ENCODE measurements around the gene NRCAM.

The NRCAM gene

DNA sequence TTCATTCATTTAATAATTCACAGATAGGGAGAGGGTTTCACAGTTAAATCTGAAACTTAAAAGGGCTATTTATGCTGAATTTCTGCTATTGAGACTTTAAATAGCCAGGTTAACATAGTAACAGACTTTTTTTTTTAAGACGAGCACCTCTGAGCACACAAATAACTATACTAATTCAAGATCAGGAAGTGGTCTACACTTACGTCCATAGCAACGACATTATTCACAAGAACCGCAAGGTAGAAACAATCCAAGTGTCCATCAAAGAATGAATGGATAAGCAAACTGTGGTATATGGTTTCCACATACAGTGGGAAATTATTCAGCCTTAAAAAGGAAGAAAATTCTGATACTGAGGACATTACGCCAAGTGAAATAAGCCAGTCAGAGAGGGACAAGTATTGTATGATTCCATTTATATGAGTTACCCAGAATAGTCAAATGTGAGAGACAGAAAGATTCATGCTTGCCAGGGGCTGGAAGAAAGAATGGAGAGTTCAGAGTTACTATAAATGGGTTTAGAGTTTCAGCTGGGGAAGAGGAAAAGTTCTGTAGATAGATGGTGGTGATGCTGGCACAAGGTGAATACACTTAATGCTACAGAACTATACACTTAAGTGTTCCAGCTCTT, 185.7 kb downstream of the NRCAM start:
- TF ChIP-seq ZNF37A (tag by site-specific recombination; IDR thresholded peaks at IDR 0.05) (no peak), ZNF184 (tag by site-specific recombination; IDR thresholded peaks at IDR 0.05) (no peak), ZNF792 (tag by site-specific recombination; IDR thresholded peaks at IDR 0.05) (no peak)
- H3K4me1 ChIP-seq (ENCODE audit: control insufficient read depth, insufficient read depth, low read length): no peaks in the 10 kb centered on the region
- H3K4me3 ChIP-seq (ENCODE audit: low read depth, low read length): no peak overlapping the region

DNA sequence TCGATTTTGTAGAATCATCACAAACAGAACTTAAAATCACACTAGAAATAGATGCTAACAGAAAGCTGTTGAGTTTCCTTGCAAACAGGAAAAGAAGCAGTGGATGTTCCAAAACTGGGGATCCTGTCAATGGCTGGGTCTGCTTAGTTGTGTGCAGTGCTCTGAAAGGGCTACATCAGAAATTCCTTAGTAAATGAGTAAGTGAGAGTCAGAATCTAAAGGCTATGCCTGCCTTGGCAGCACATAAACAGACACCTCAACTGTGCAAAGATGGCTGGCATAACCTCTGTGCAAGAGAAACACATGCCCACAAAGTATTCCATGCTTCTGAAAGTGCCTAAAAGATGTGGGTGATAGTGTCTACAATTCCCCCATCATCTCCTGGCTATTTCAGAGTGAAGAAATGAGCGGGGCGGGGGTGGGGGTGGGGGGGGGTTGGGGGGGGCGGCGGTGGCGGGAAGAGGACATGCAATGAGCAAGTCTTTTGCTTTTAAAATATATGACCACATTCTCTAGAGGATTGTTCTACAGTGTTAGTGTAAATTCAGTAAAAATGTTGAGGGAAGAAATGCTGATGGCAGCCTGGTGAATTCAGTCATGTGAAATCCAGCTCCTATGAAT, 187.9 kb downstream of the NRCAM start:
- TF ChIP-seq ZBTB17 (tag by site-specific recombination; IDR thresholded peaks at IDR 0.05) (no peak), ZBTB20 (tag by site-specific recombination; IDR thresholded peaks at IDR 0.05) (no peak), ZNF560 (tag by site-specific recombination; IDR thresholded peaks at IDR 0.05; ENCODE audit: borderline replicate concordance) (no peak), ZNF184 (tag by site-specific recombination; IDR thresholded peaks at IDR 0.05) (no peak)
- TF ChIP-seq, protein P1, sequence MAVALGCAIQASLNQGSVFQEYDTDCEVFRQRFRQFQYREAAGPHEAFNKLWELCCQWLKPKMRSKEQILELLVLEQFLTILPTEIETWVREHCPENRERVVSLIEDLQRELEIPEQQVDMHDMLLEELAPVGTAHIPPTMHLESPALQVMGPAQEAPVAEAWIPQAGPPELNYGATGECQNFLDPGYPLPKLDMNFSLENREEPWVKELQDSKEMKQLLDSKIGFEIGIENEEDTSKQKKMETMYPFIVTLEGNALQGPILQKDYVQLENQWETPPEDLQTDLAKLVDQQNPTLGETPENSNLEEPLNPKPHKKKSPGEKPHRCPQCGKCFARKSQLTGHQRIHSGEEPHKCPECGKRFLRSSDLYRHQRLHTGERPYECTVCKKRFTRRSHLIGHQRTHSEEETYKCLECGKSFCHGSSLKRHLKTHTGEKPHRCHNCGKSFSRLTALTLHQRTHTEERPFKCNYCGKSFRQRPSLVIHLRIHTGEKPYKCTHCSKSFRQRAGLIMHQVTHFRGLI (tag by site-specific recombination; IDR thresholded peaks at IDR 0.05): no peak
- TF ChIP-seq, protein P2, sequence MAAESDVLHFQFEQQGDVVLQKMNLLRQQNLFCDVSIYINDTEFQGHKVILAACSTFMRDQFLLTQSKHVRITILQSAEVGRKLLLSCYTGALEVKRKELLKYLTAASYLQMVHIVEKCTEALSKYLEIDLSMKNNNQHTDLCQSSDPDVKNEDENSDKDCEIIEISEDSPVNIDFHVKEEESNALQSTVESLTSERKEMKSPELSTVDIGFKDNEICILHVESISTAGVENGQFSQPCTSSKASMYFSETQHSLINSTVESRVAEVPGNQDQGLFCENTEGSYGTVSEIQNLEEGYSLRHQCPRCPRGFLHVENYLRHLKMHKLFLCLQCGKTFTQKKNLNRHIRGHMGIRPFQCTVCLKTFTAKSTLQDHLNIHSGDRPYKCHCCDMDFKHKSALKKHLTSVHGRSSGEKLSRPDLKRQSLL (tag by site-specific recombination; IDR thresholded peaks at IDR 0.05): no peak
- ChIA-PET CTCF (no interaction called here), POLR2A (no interaction called here)
- no peaks in the 10 kb centered on the region for H3K4me1 ChIP-seq (ENCODE audit: control insufficient read depth, insufficient read depth, low read length)
- no peaks in the 10 kb centered on the region for H3K36me3 ChIP-seq (ENCODE audit: control insufficient read depth in 2 of 2, insufficient read depth in 1 of 2, low read length in 2 of 2)
- H3K4me3 ChIP-seq (ENCODE audit: low read depth, low read length): no peak overlapping the region
- H3K9me3 ChIP-seq (ENCODE audit: control insufficient read depth, insufficient read depth, low read depth, low read length): no peaks in the 10 kb centered on the region
- H3K27ac ChIP-seq (ENCODE audit: extremely low read depth, low read depth, low read length): no peak overlapping the region

More for the DNA sequence above, 185.7 kb downstream of the NRCAM start:
- CTCF ChIA-PET: interaction anchor here (0.7 kb wide), 1 partner anchor 89 kb away, joined by 3 read pairs; no protein-coding TSS in a partner anchor
- no peaks in the 10 kb centered on the region for H3K9me3 ChIP-seq (ENCODE audit: control insufficient read depth, insufficient read depth, low read depth, low read length)
- POLR2A ChIA-PET: no interaction called here
- no peak overlapping the region for H3K27ac ChIP-seq (ENCODE audit: extremely low read depth, low read depth, low read length)
- H3K36me3 ChIP-seq (ENCODE audit: control insufficient read depth in 2 of 2, insufficient read depth in 1 of 2, low read length in 2 of 2): no peaks in the 10 kb centered on the region

DNA sequence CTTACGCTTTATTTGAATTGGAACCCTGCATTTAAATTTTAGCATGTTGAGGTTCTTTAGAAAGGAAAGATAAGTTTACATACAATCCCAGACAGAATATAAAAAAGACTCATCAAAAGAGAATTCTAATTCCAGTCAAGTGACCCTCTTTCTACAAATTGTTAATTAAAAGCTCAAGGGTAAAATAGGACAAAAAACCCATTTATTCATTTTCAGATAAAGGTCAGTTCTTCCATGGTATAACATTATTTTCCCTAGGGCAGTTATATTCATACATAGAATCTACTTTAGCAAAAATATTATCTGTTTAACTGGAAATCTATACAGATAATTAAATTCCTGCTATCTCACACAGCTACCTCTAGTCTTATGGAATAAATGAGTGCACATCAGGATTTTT, 188.6 kb downstream of the NRCAM start:
- Histone ChIP-seq H3K9me3 (ENCODE audit: control insufficient read depth, insufficient read depth, low read depth, low read length) (no peaks in the 10 kb centered on the region), H3K27ac (ENCODE audit: extremely low read depth, low read depth, low read length) (no peak overlapping the region), H3K36me3 (ENCODE audit: control insufficient read depth in 2 of 2, insufficient read depth in 1 of 2, low read length in 2 of 2) (no peaks in the 10 kb centered on the region), H3K4me1 (ENCODE audit: control insufficient read depth, insufficient read depth, low read length) (no peaks in the 10 kb centered on the region), H3K4me3 (ENCODE audit: low read depth, low read length) (no peak overlapping the region)
- TF ChIP-seq, protein P3, sequence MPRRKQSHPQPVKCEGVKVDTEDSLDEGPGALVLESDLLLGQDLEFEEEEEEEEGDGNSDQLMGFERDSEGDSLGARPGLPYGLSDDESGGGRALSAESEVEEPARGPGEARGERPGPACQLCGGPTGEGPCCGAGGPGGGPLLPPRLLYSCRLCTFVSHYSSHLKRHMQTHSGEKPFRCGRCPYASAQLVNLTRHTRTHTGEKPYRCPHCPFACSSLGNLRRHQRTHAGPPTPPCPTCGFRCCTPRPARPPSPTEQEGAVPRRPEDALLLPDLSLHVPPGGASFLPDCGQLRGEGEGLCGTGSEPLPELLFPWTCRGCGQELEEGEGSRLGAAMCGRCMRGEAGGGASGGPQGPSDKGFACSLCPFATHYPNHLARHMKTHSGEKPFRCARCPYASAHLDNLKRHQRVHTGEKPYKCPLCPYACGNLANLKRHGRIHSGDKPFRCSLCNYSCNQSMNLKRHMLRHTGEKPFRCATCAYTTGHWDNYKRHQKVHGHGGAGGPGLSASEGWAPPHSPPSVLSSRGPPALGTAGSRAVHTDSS (tag by site-specific recombination; IDR thresholded peaks at IDR 0.05): no peak
- TF ChIP-seq ZNF302 (tag by site-specific recombination; IDR thresholded peaks at IDR 0.05; ENCODE audit: low read depth): no peak
- no peak for TF ChIP-seq GLIS1 (tag by site-specific recombination; IDR thresholded peaks at IDR 0.05)
- ChIA-PET CTCF (no interaction called here), POLR2A (no interaction called here)

DNA sequence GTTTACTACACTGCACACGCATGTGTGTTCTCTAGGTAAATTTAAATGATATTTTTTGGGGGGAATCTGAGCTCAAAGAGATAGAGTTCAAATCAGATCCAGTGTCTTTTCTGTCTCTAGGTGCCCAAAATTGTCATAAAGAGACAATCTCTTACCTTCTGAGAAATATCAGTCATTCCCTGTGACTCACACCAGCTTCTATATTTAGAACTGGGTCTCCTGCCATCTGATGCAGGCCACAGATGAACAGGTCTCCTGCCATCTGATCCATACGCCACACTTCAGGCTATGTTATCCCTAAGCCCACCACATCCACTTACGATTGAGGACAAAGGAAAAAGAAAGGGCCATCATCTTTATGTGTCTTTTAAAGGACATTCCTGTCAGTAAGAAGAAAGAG, 189.7 kb downstream of the NRCAM start:
- no peaks in the 10 kb centered on the region for H3K9me3 ChIP-seq (ENCODE audit: control insufficient read depth, insufficient read depth, low read depth, low read length)
- no peaks in the 10 kb centered on the region for H3K4me1 ChIP-seq (ENCODE audit: control insufficient read depth, insufficient read depth, low read length)
- H3K4me3 ChIP-seq (ENCODE audit: low read depth, low read length): no peak overlapping the region
- CTCF ChIA-PET: interaction anchor here (1.0 kb wide), 1 partner anchor 231 kb away, joined by 3 read pairs; no protein-coding TSS in a partner anchor
- H3K36me3 ChIP-seq (ENCODE audit: control insufficient read depth in 2 of 2, insufficient read depth in 1 of 2, low read length in 2 of 2): no peaks in the 10 kb centered on the region
- no peak overlapping the region for H3K27ac ChIP-seq (ENCODE audit: extremely low read depth, low read depth, low read length)
- POLR2A ChIA-PET: no interaction called here
- TF ChIP-seq, protein P4, sequence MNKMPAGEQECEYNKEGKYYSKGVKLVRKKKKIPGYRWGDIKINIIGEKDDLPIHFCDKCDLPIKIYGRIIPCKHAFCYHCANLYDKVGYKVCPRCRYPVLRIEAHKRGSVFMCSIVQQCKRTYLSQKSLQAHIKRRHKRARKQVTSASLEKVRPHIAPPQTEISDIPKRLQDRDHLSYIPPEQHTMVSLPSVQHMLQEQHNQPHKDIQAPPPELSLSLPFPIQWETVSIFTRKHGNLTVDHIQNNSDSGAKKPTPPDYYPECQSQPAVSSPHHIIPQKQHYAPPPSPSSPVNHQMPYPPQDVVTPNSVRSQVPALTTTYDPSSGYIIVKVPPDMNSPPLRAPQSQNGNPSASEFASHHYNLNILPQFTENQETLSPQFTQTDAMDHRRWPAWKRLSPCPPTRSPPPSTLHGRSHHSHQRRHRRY (tag by site-specific recombination; IDR thresholded peaks at IDR 0.05): no peak
- TF ChIP-seq, protein P5, sequence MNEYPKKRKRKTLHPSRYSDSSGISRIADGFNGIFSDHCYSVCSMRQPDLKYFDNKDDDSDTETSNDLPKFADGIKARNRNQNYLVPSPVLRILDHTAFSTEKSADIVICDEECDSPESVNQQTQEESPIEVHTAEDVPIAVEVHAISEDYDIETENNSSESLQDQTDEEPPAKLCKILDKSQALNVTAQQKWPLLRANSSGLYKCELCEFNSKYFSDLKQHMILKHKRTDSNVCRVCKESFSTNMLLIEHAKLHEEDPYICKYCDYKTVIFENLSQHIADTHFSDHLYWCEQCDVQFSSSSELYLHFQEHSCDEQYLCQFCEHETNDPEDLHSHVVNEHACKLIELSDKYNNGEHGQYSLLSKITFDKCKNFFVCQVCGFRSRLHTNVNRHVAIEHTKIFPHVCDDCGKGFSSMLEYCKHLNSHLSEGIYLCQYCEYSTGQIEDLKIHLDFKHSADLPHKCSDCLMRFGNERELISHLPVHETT (tag by site-specific recombination; IDR thresholded peaks at IDR 0.05): no peak
- TF ChIP-seq ZNF776 (tag by site-specific recombination; IDR thresholded peaks at IDR 0.05; ENCODE audit: borderline replicate concordance) (no peak), ZNF555 (tag by site-specific recombination; conservative IDR thresholded peaks at IDR 0.05) (no peak), SP3 (tag by site-specific recombination; IDR thresholded peaks at IDR 0.05) (no peak), ZNF239 (tag by site-specific recombination; IDR thresholded peaks at IDR 0.05) (no peak)
